Esophagus squamous epithelium (tissue), 5 donors: ENCODE measurements around the gene SKAP1. TPM values are rescaled to one million over a fixed set of nuclear protein-coding genes. Genes with fewer than 3 reads are reported as not detected.
"Not testable (repeated sequence)": the region's sequence is repeated elsewhere in the genome, so short reads cannot be mapped to it uniquely, and the experiment has no call there.

Experiments used
- DNase-seq: peaks from one replicate; lab custom pipeline; 2025; lab: John Stamatoyannopoulos, UW
- H3K27ac ChIP-seq, 4 donors: fragments of 200-600 bp; sonication (generic); one replicate each; pipeline ENCODE4 v1.5.1; 2016 to 2019; ENCODE audit warnings: mild to moderate bottlenecking in 1 of 4
- H3K27me3 ChIP-seq, 4 donors: fragments of 200-600 bp; sonication (generic); 1 replicate in 3 of 4; 2 replicates in 1 of 4; pipeline versions ENCODE4 v1.5.1 to v1.6.0; 2017 to 2021; ENCODE audit warnings: antibody characterized with exemption in 1 of 4
- H3K36me3 ChIP-seq, 3 donors: fragments of 200-600 bp; sonication (generic); one replicate each; pipeline ENCODE4 v1.5.1; 2016 to 2019
- H3K4me1 ChIP-seq, 3 donors: fragments of 200-600 bp; sonication (generic); one replicate each; pipeline ENCODE4 v1.5.1; 2017 to 2019
- H3K4me3 ChIP-seq, 4 donors: fragments of 200-600 bp; sonication (generic); 1 replicate in 3 of 4; 2 replicates in 1 of 4; pipeline ENCODE4 v1.5.1; 2016 to 2019; ENCODE audit warnings: mild to moderate bottlenecking in 2 of 4, moderate library complexity in 1 of 4
- H3K9me3 ChIP-seq, 3 donors: fragments of 200-600 bp; sonication (generic); one replicate each; pipeline ENCODE4 v1.5.1; 2016 to 2019
- CTCF ChIP-seq, 6 experiments: fragments of 450-650 bp in 4 of 6; fragments of 200-600 bp in 2 of 6; sonication (generic) in 2 of 6; IDR thresholded peaks; one replicate each; pipeline ENCODE4 v1.5.1; 2016 to 2019; ENCODE audit warnings: antibody characterized with exemption in 6 of 6, mild to moderate bottlenecking in 4 of 6, moderate library complexity in 4 of 6
- POLR2A ChIP-seq, 4 donors: fragments of 450-650 bp; IDR thresholded peaks; one replicate each; pipeline ENCODE4 v1.6.1; 2017; ENCODE audit warnings: antibody characterized with exemption in 4 of 4, mild to moderate bottlenecking in 4 of 4, moderate library complexity in 3 of 4
- WGBS, 2 donors: methylation state at CpG; one replicate each; pipeline ENCODE4 v1.1.5; 2018; 5-methylcytosine and 5-hydroxymethylcytosine counted together
- intact Hi-C: fragments of 100-400 bp; cut with DNase I; formaldehyde crosslinking; loops from one replicate; pipeline ENCODE4 v1.15.0; 2022
- total RNA-seq, 4 donors: library from RNA; depleted of rRNA; stranded (reverse); fragments of >200 nt; gene quantifications; one replicate each; pipeline ENCODE4 v1.1.0, GENCODE V29; 2016
- donor health status: DM: yes; HTN: yes; CAD: no.

The SKAP1 gene
- total RNA-seq, 4 donors from 2014 or later = 0.83 to 5.1 (median 3.4) TPM; not detected in 1

GRCh38 chr17:48420823-48421222, 9.2 kb downstream of the SKAP1 start:
- TF ChIP-seq CTCF (IDR thresholded peaks at IDR 0.05) = no peak
- TF ChIP-seq POLR2A (IDR thresholded peaks at IDR 0.05) = no peak
- H3K4me3 ChIP-seq = no peak overlapping the region
- H3K4me1 ChIP-seq = no peaks in the 10 kb centered on the region
- H3K36me3 ChIP-seq = no peaks in the 10 kb centered on the region
- 63 to 100% methylated on average over 2 to 4 of the region's 4 CpGs for WGBS, 2 donors
- DNase-seq = no peak
- H3K27me3 ChIP-seq = peaks cover 0 to 45% (median 2%) of the 10 kb centered on the region in 4 donors
- no peak overlapping the region for H3K27ac ChIP-seq
- intact Hi-C loops = no loop called here
- H3K9me3 ChIP-seq = no peaks in the 10 kb centered on the region

- no peaks in the 10 kb centered on the region for H3K36me3 ChIP-seq
- no peak overlapping the region for H3K27ac ChIP-seq
- no peaks in the 10 kb centered on the region for H3K4me1 ChIP-seq
- no peak for DNase-seq
- 4 to 8% methylated on average over 3 of the region's 3 CpGs for WGBS, 2 donors
- intact Hi-C loops = no loop called here
- H3K9me3 ChIP-seq = no peaks in the 10 kb centered on the region
- peaks cover 0 to 81% (median 2%) of the 10 kb centered on the region in 4 donors for H3K27me3 ChIP-seq
- TF ChIP-seq POLR2A (IDR thresholded peaks at IDR 0.05) (no peak), CTCF (IDR thresholded peaks at IDR 0.05) (no peak)
- no peak overlapping the region for H3K4me3 ChIP-seq
Observed at GRCh38 chr17:48416971-48417370, 13.0 kb downstream of the SKAP1 start.

GRCh38 chr17:48413613-48414405, 16.2 kb downstream of the SKAP1 start:
- WGBS, 2 donors = 77 to 81% methylated on average over 5 of the region's 5 CpGs
- TF ChIP-seq POLR2A (IDR thresholded peaks at IDR 0.05) (no peak), CTCF (IDR thresholded peaks at IDR 0.05) (no peak)
- Histone ChIP-seq H3K27ac (no peak overlapping the region), H3K4me1 (no peaks in the 10 kb centered on the region), H3K36me3 (no peaks in the 10 kb centered on the region), H3K4me3 (no peak overlapping the region), H3K9me3 (no peaks in the 10 kb centered on the region), H3K27me3 (peaks cover 0 to 91% (median 2%) of the 10 kb centered on the region in 4 donors)
- no peak for DNase-seq
- intact Hi-C loops = no loop called here

- intact Hi-C loops = no loop called here
- Histone ChIP-seq H3K9me3 (no peaks in the 10 kb centered on the region), H3K36me3 (no peaks in the 10 kb centered on the region), H3K4me1 (no peaks in the 10 kb centered on the region), H3K27ac (no peak overlapping the region), H3K27me3 (peaks cover 0 to 96% (median 2%) of the 10 kb centered on the region in 4 donors), H3K4me3 (no peak overlapping the region)
- no peak for DNase-seq
- no peak for TF ChIP-seq POLR2A (IDR thresholded peaks at IDR 0.05)
- no peak for TF ChIP-seq CTCF (IDR thresholded peaks at IDR 0.05)
- WGBS, 2 donors = 65 to 84% methylated on average over 1 of the region's 1 CpG
Observed at GRCh38 chr17:48412841-48413240, 17.2 kb downstream of the SKAP1 start.

GRCh38 chr17:48410821-48411220, 19.2 kb downstream of the SKAP1 start:
- H3K36me3 ChIP-seq, H3K4me3 ChIP-seq, H3K27ac ChIP-seq, H3K4me1 ChIP-seq, intact Hi-C loops, H3K9me3 ChIP-seq, DNase-seq: not testable (repeated sequence)
- peaks cover 0 to 95% (median 0%) of the 10 kb centered on the region in 4 donors for H3K27me3 ChIP-seq
- 94 to 98% methylated on average over 7 of the region's 7 CpGs for WGBS, 2 donors
